Endothelial cell of umbilical vein (primary cell): ENCODE data around the gene ESYT2.

Experiments used
- CTCF ChIP-seq, 2 donors: IDR thresholded peaks; 1 replicate in 1 of 2; 2 replicates in 1 of 2; pipeline ENCODE4 v1.5.1; 2011; ENCODE audit warnings: low read length in 2 of 2, mild to moderate bottlenecking in 2 of 2, moderate library complexity in 2 of 2, control low read depth in 1 of 2, inconsistent platforms in 1 of 2, low read depth in 1 of 2; ENCODE audit not compliant: insufficient read depth in 1 of 2; ENCODE audit errors: extremely low read depth in 1 of 2
- EZH2 ChIP-seq: IDR thresholded peaks from 2 replicates; pipeline ENCODE4 v1.6.1; 2012; ENCODE audit warnings: borderline replicate concordance, low read depth, mild to moderate bottlenecking, moderate library complexity, low read length, inconsistent platforms; ENCODE audit not compliant: severe bottlenecking
- FOS ChIP-seq: IDR thresholded peaks from 2 replicates; pipeline ENCODE4 v1.6.1; 2011; ENCODE audit warnings: mild to moderate bottlenecking, low read length, moderate library complexity, borderline replicate concordance; ENCODE audit not compliant: insufficient read depth
- GATA2 ChIP-seq: IDR thresholded peaks from 2 replicates; pipeline ENCODE4 v1.7.0; 2011; ENCODE audit warnings: low read depth, mild to moderate bottlenecking, moderate library complexity, mixed read lengths, low read length; ENCODE audit not compliant: insufficient read length, insufficient read depth
- JUN ChIP-seq: IDR thresholded peaks from 2 replicates; pipeline ENCODE4 v1.6.1; 2011; ENCODE audit warnings: borderline replicate concordance, low read depth; ENCODE audit not compliant: insufficient read length, insufficient read depth
- MAX ChIP-seq: IDR thresholded peaks from 2 replicates; pipeline ENCODE4 v1.6.1; 2011; ENCODE audit not compliant: insufficient read depth, insufficient read length
- POLR2A ChIP-seq: IDR thresholded peaks from 2 replicates; pipeline ENCODE4 v1.6.1; 2012; ENCODE audit warnings: low read depth, mild to moderate bottlenecking, control low read depth, low read length
- POLR2AphosphoS5 ChIP-seq: IDR thresholded peaks from 2 replicates; pipeline ENCODE4 v1.6.1; 2012; ENCODE audit warnings: low read depth, mild to moderate bottlenecking, control low read depth, low read length, moderate library complexity; ENCODE audit not compliant: insufficient read depth

DNA sequence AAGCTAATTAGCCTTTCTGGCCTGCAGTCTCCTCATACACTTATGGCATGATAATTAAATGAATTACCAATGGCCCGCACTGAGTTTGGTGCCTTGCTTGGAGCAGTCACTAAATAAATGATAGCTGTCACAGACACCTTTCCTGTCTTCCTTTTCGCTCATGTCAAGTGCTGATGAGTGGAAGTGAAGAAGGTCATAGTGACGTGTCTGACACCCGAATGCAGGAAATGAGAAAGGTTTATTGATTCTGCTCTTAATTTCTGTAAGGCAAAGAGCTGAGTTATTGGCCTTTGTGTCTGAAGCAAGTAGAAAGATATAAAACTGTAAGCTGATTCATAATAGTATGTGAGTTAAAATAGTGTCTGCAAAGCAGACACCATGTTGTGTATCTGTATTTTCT, 13.2 kb upstream of the ESYT2 start:
- TF ChIP-seq CTCF (IDR thresholded peaks at IDR 0.05; ENCODE audit: extremely low read depth in 1 of 2, insufficient read depth in 1 of 2, low read depth in 1 of 2, low read length in 2 of 2), result no peak
- TF ChIP-seq EZH2, result no peak
- no peak for TF ChIP-seq POLR2A
- no peak for TF ChIP-seq GATA2
- TF ChIP-seq POLR2AphosphoS5, result no peak
- TF ChIP-seq MAX, result no peak
- no peak for TF ChIP-seq JUN
- TF ChIP-seq FOS, result no peak
